Right lung (tissue), 5 donors: Measurements from ENCODE around the gene PDZRN3. TPM values are rescaled to one million over a fixed set of nuclear protein-coding genes. Genes with fewer than 3 reads are reported as not detected.

Experiments used
- DNase-seq, 2 donors: peaks; one replicate each; pipeline ENCODE4 v3.0.0-alpha.2; 2013
- polyA plus RNA-seq, 5 donors: library from polyadenylated mRNA; unstranded; fragments of 120-200 nt; gene quantifications; one replicate each; pipeline versions ENCODE4 v1.2.1 to v1.2.3, GENCODE V29; 2013; ENCODE audit warnings: inconsistent platforms in 1 of 5, low replicate concordance in 1 of 5; ENCODE audit not compliant: insufficient read length in 5 of 5, insufficient read depth in 1 of 5

Gene PDZRN3
- polyA plus RNA-seq, 5 donors: 54.6 to 83.1 (median 70.1) TPM

DNA sequence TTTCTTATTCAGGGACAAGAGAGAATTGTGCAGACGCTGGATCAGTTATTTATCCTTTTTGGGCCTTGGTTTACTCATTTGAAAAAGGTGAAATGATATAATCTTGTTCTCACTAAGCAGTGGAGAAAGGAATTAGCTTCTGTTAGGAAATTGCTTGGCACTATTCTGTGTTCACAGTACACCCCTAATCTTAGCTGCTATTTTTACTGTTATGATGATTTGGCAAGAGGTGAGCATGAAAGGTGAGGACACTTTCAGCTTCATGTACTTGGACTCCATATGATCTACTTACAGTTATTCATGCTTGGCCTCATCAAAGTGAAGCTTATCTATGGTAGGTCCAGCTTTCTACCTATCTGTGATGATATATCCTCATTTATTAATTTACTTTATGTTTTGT lies 282.7 kb downstream of the PDZRN3 start:
- DNase-seq: no peak

DNA sequence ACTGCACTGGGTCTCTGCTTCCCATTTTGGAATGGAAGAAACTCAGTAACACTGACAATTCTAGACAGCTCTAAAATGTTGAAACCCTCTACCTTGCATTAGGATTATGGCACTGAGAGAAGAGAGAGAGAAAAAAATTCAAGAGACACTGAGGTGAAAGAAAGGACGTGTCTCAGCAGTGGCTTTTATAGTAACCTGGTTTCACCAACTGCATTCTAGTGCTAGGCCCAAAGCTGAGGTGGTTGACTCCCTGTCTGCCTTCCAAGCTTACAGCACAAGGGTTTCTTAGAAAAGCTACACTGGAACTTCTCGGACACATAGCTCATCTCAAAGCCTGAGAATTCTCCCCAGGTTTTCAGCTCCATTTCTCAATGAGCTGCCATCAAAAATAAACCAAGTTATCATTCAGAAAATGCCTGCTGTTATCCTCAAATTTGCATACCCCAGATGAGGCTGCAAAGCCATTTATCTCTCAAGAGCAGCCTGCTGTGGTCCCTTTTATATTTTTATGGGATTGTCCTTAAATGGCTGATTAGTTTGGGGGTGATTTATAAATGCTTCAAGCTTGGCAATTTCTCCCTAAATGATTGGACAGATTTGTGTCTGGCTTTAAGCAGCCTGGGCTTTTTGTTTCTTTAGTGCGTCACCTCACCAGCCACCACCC lies 283.3 kb downstream of the PDZRN3 start:
- DNase-seq: no peak

DNA sequence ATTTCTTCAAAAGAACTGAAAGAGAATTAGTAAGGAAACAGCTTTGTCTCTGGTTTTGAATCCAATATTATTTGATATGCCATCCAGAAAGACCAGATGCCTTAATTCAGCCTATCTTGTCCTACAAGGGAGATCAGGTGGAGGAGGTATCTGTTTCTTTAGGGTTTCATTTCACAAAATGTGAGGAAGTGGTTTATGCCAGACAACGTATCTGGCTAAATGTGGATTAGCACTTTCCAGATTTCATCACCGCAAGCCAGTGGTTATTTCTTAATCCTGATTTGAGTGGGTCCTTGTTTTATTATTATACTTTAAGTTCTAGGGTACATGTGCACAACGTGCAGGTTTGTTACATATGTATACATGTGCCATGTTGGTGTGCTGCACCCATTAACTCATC lies 292.2 kb downstream of the PDZRN3 start:
- DNase-seq: no peak
